ENCODE results near the gene TPCN2. TPM values are rescaled to one million over a fixed set of nuclear protein-coding genes. Genes with fewer than 3 reads are reported as not detected.

The TPCN2 gene
- polyA plus RNA-seq, 3 donors = 29.3 to 52.8 (median 31.5) TPM

- H3K36me3 ChIP-seq (replicated peaks in 1 of 2; ENCODE audit: control insufficient read depth in 1 of 2, insufficient read depth in 2 of 2, low read length in 2 of 2) = no peaks in the 10 kb centered on the region
- Mint-ChIP-seq H3K4me1 (no peaks in the 10 kb centered on the region), H3K27ac (no peak overlapping the region), H3K27me3 (ENCODE audit: low read depth in 3 of 3) (peaks cover 4 to 8% (median 6%) of the 10 kb centered on the region in 3 donors), H3K36me3 (no peaks in the 10 kb centered on the region), H3K9me3 (peaks cover 4 to 12% (median 5%) of the 10 kb centered on the region in 7 donors), H3K4me3 (no peak overlapping the region)
- H3K4me2 ChIP-seq (replicated peaks; ENCODE audit: extremely low read depth, low read length, poor library complexity, severe bottlenecking) = no peak overlapping the region
- H3K4me1 ChIP-seq (ENCODE audit: control insufficient read depth in 1 of 2, insufficient read depth in 2 of 2, low read length in 2 of 2) = no peaks in the 10 kb centered on the region
- peaks cover 0 to 3% of the 10 kb centered on the region in 2 donors for H3K27me3 ChIP-seq (ENCODE audit: control insufficient read depth in 2 of 2, insufficient read depth in 2 of 2, low read length in 2 of 2)
- no peaks in the 10 kb centered on the region for H4K20me1 ChIP-seq (ENCODE audit: insufficient read depth, low read length)
- no peak overlapping the region for H3K27ac ChIP-seq (ENCODE audit: low read depth in 1 of 2, low read length in 2 of 2)
- H3K9ac ChIP-seq (ENCODE audit: insufficient read depth, low read length, poor library complexity, severe bottlenecking) = no peak overlapping the region
- intact Hi-C loops (cut with micrococcal nuclease) = no loop called here
- no peaks in the 10 kb centered on the region for H3K79me2 ChIP-seq (ENCODE audit: insufficient read depth, low read length)
- H3K9me3 ChIP-seq (replicated peaks in 1 of 2; ENCODE audit: control insufficient read depth in 1 of 2, insufficient read depth in 1 of 2, low read length in 2 of 2) = no peaks in the 10 kb centered on the region
- no peak overlapping the region for H2AFZ ChIP-seq (ENCODE audit: insufficient read depth, low read depth, low read length, poor library complexity, severe bottlenecking)
- DNase-seq = no peak
- H3K4me3 ChIP-seq (replicated peaks in 1 of 3; ENCODE audit: low read depth in 2 of 3, low read length in 3 of 3) = no peak overlapping the region
- WGBS (ENCODE audit: insufficient coverage) = 37% methylated on average over 7 of the region's 9 CpGs
- TF ChIP-seq CTCF (IDR thresholded peaks at IDR 0.05) = no peak
These were observed 131.5 kb downstream of the TPCN2 start for GRCh38 chr11:69180226-69180625.

- Histone ChIP-seq H3K79me2 (ENCODE audit: insufficient read depth, low read length) (no peaks in the 10 kb centered on the region), H3K27ac (ENCODE audit: low read depth in 1 of 2, low read length in 2 of 2) (no peak overlapping the region), H3K4me2 (replicated peaks; ENCODE audit: extremely low read depth, low read length, poor library complexity, severe bottlenecking) (no peak overlapping the region), H2AFZ (ENCODE audit: insufficient read depth, low read depth, low read length, poor library complexity, severe bottlenecking) (no peak overlapping the region), H3K9ac (ENCODE audit: insufficient read depth, low read length, poor library complexity, severe bottlenecking) (no peak overlapping the region), H3K4me3 (replicated peaks in 1 of 3; ENCODE audit: low read depth in 2 of 3, low read length in 3 of 3) (no peak overlapping the region), H3K36me3 (replicated peaks in 1 of 2; ENCODE audit: control insufficient read depth in 1 of 2, insufficient read depth in 2 of 2, low read length in 2 of 2) (no peaks in the 10 kb centered on the region), H3K27me3 (ENCODE audit: control insufficient read depth in 2 of 2, insufficient read depth in 2 of 2, low read length in 2 of 2) (peaks cover 0 to 3% of the 10 kb centered on the region in 2 donors), H4K20me1 (ENCODE audit: insufficient read depth, low read length) (no peaks in the 10 kb centered on the region), H3K9me3 (replicated peaks in 1 of 2; ENCODE audit: control insufficient read depth in 1 of 2, insufficient read depth in 1 of 2, low read length in 2 of 2) (no peaks in the 10 kb centered on the region), H3K4me1 (ENCODE audit: control insufficient read depth in 1 of 2, insufficient read depth in 2 of 2, low read length in 2 of 2) (no peaks in the 10 kb centered on the region)
- TF ChIP-seq CTCF (IDR thresholded peaks at IDR 0.05) = no peak
- no peak overlapping the region for H3K27ac Mint-ChIP-seq
- no peaks in the 10 kb centered on the region for H3K4me1 Mint-ChIP-seq
- DNase-seq = no peak
- peaks cover 2 to 8% (median 4%) of the 10 kb centered on the region in 7 donors for H3K9me3 Mint-ChIP-seq
- H3K36me3 Mint-ChIP-seq = no peaks in the 10 kb centered on the region
- intact Hi-C loops (cut with micrococcal nuclease) = no loop called here
- no peak overlapping the region for H3K4me3 Mint-ChIP-seq
- peaks cover 6 to 8% (median 7%) of the 10 kb centered on the region in 3 donors for H3K27me3 Mint-ChIP-seq (ENCODE audit: low read depth in 3 of 3)
- WGBS (ENCODE audit: insufficient coverage) = no CpG with 5 or more reads among the region's 3 CpGs
These were observed 132.0 kb downstream of the TPCN2 start for GRCh38 chr11:69180726-69181125.
